Tibial nerve (tissue), 4 donors: Measurements from ENCODE around the gene THBS3. TPM values are rescaled to one million over a fixed set of nuclear protein-coding genes. Genes with fewer than 3 reads are reported as not detected.

Source experiments
- DNase-seq, 2 donors: peaks; one replicate each; pipeline ENCODE4 v3.0.0-alpha.2; 2019; ENCODE audit warnings: low spot score in 2 of 2
- H3K27ac ChIP-seq, 4 donors: fragments of 200-600 bp; sonication (generic) in 3 of 4; one replicate each; pipeline ENCODE4 v1.5.1; 2017 to 2019; ENCODE audit warnings: mild to moderate bottlenecking in 1 of 4
- H3K27me3 ChIP-seq, 2 donors: fragments of 200-600 bp; sonication (generic) in 1 of 2; one replicate each; pipeline versions ENCODE4 v1.5.1 to v1.6.0; 2017 to 2019
- H3K36me3 ChIP-seq, 3 donors: fragments of 200-600 bp; sonication (generic); one replicate each; pipeline ENCODE4 v1.5.1; 2018 to 2019
- H3K4me1 ChIP-seq, 4 donors: fragments of 200-600 bp; sonication (generic) in 3 of 4; one replicate each; pipeline ENCODE4 v1.5.1; 2017 to 2019
- H3K4me3 ChIP-seq, 4 donors: fragments of 200-600 bp; sonication (generic) in 3 of 4; one replicate each; pipeline ENCODE4 v1.5.1; 2017 to 2019; ENCODE audit warnings: mild to moderate bottlenecking in 1 of 4, moderate library complexity in 1 of 4
- H3K9me3 ChIP-seq, 4 donors: fragments of 200-600 bp; sonication (generic) in 3 of 4; one replicate each; pipeline ENCODE4 v1.5.1; 2017 to 2019
- CTCF ChIP-seq, 5 experiments: fragments of 200-600 bp in 3 of 5; fragments of 450-650 bp in 2 of 5; sonication (generic) in 3 of 5; IDR thresholded peaks; one replicate each; pipeline ENCODE4 v1.5.1; 2016 to 2019; ENCODE audit warnings: antibody characterized with exemption in 5 of 5, mild to moderate bottlenecking in 3 of 5, moderate library complexity in 2 of 5
- EP300 ChIP-seq, 2 donors: sonication (generic); formaldehyde crosslinking; IDR thresholded peaks; one replicate each; pipeline ENCODE4 v1.6.1; 2017; ENCODE audit warnings: antibody characterized with exemption in 2 of 2, mild to moderate bottlenecking in 1 of 2
- POLR2A ChIP-seq, 2 donors: fragments of 450-650 bp; IDR thresholded peaks; one replicate each; pipeline ENCODE4 v1.6.1; 2017; ENCODE audit warnings: antibody characterized with exemption in 2 of 2, mild to moderate bottlenecking in 2 of 2, moderate library complexity in 2 of 2
- WGBS, 2 donors: methylation state at CpG; one replicate each; pipeline ENCODE4 v1.1.5; 2018; 5-methylcytosine and 5-hydroxymethylcytosine counted together
- total RNA-seq, 4 donors: library from RNA; depleted of rRNA; stranded (reverse); fragments of >200 nt; gene quantifications; one replicate each; pipeline ENCODE4 v1.1.0, GENCODE V29; 2016

Gene THBS3
- 100 to 1,000 TPM in 1 of 4 donors, 10 to 100 TPM in 3; 33.9 to 119 (median 52.6) TPM for total RNA-seq

DNA sequence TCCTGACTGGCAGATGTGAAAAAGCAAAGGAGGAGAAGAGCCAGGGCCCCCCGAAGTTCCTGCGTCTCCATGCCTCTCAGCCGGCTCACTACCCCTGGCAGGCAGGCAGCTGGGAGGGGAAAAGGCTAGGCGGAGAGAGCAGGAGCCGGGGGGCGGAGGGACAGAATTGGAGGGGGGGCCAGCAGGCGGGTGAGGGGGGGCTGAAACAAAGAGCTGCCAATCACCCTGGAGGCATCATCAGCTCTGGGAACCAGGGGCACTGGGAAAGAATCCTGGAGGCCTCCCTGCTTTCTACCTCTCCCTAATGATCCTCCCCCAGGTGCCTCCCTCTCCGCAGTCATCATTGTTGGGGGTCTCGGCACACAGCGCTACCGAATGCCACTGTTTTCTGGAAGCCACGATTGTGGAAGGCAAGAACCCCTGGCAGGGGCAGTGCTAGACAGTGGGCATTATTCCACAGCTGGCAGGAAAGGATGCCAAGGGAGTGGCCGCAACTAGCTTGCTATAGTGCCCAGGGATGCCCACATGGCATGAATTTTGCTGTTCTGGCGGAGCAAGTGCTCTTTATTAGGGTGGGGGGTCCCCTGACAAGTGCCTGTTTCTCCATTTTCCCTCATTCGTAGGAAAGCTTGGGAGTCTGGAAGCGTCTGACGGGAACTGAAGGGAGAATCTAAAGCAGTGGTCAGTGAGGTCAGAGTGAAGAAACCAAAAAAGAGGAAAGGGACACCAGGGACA is at the start of gene THBS3:
THBS3 (minus strand) TSS at position 92 of the 735 bp plus-strand sequence; CDS start at position 71, 21 bp downstream.
- no peak for TF ChIP-seq EP300 (IDR thresholded peaks at IDR 0.05)
- no peak for TF ChIP-seq POLR2A (IDR thresholded peaks at IDR 0.05)
- TF ChIP-seq CTCF (IDR thresholded peaks at IDR 0.05) = no peak
- no peaks in the 10 kb centered on the region for H3K9me3 ChIP-seq
- H3K4me3 ChIP-seq = peak within 1 kb of the TSS; percentile 69 to 97 (median 86)
- peaks cover 0 to 46% (median 23%) of the 10 kb centered on the region in 4 donors for H3K4me1 ChIP-seq
- peaks cover 0 to 43% (median 5%) of the 10 kb centered on the region in 3 donors for H3K36me3 ChIP-seq
- no peaks in the 10 kb centered on the region for H3K27me3 ChIP-seq
- 2% methylated on average over 16 to 17 of the region's 17 CpGs for WGBS, 2 donors
- no peak for DNase-seq
- peak within 1 kb of the TSS; percentile 97 to 100 (median 100) for H3K27ac ChIP-seq

DNA sequence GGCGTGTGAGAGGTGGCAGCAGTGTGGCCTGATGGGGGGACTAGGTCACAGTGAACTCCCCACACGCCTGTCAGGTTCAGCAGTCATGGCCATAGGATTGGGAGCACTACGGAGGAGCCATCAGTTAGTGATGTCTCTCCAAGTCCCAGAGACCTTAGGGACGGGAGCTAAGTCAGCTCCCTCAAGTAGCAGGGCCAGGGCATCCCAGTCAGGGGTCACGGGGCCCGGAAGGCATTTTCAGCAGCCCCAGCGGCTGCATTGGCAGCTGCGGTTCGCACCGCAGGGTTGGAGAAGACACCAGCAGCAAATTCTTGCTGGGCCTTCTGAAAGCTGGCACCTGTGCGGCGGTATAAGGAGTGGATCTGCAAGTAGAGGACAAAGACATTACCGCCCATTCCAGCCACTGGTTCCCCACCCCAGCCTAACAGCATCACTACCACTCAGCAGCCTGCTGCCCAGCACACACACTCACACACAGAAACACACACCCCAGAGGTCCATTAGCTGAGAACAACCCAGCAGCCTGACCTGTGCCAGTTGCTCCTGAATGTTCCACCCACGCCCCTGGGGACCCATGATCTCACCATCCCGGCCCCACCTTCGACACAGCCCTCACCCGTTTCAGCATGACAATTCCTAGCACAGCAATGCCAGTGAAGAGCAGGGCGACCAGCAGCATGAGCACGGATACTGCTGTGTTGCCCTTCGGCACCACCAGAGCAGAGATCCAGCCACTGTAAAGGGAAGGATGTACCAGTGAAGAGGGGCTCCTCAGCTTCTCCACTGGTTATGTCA is 48.6 kb upstream of the THBS3 start:
- peaks cover 0 to 54% (median 29%) of the 10 kb centered on the region in 4 donors for H3K4me1 ChIP-seq
- no peaks in the 10 kb centered on the region for H3K9me3 ChIP-seq
- H3K36me3 ChIP-seq = peaks cover 0 to 39% (median 9%) of the 10 kb centered on the region in 3 donors
- no peaks in the 10 kb centered on the region for H3K27me3 ChIP-seq
- 68 to 69% methylated on average over 10 to 20 of the region's 20 CpGs for WGBS, 2 donors
- TF ChIP-seq CTCF (IDR thresholded peaks at IDR 0.05) (no peak), POLR2A (IDR thresholded peaks at IDR 0.05) (no peak), EP300 (IDR thresholded peaks at IDR 0.05) (no peak)
- no peak for DNase-seq
- peak overlapping the region in 3 of 4 donors; percentile 69 to 95 (median 84) for H3K4me3 ChIP-seq
- peak overlapping the region; percentile 93 to 99 (median 96) for H3K27ac ChIP-seq

- H3K4me1 ChIP-seq = peaks cover 0 to 54% (median 28%) of the 10 kb centered on the region in 4 donors
Observed at GRCh38 chr1:155255243-155256007, 47.7 kb upstream of the THBS3 start, which contains the start of gene ENTREP3. ENTREP3 (minus strand) TSS chr1:155255483; CDS start chr1:155254877, 606 bp downstream.

GRCh38 chr1:155254714-155255242 is 47.1 kb upstream of the THBS3 start:
- H3K4me3 ChIP-seq = peak overlapping the region; percentile 69 to 95 (median 82)
- peaks cover 0 to 55% (median 32%) of the 10 kb centered on the region in 4 donors for H3K4me1 ChIP-seq
- TF ChIP-seq CTCF (IDR thresholded peaks at IDR 0.05) = peak in 1 of 5 experiments; percentile 9
- TF ChIP-seq POLR2A (IDR thresholded peaks at IDR 0.05) = no peak
- peak overlapping the region; percentile 93 to 99 (median 96) for H3K27ac ChIP-seq
- no peaks in the 10 kb centered on the region for H3K9me3 ChIP-seq
- DNase-seq = no peak
- no peaks in the 10 kb centered on the region for H3K27me3 ChIP-seq
- peaks cover 0 to 31% (median 4%) of the 10 kb centered on the region in 3 donors for H3K36me3 ChIP-seq
- WGBS, 2 donors = 0 to 1% methylated on average over 18 to 27 of the region's 35 CpGs

More at GRCh38 chr1:155255243-155256007, 47.7 kb upstream of the THBS3 start, which contains the start of gene ENTREP3:
- Histone ChIP-seq H3K27me3 (no peaks in the 10 kb centered on the region), H3K4me3 (peak within 1 kb of the TSS; percentile 69 to 95 (median 82)), H3K9me3 (no peaks in the 10 kb centered on the region), H3K27ac (peak within 1 kb of the TSS; percentile 93 to 99 (median 96)), H3K36me3 (peaks cover 0 to 37% (median 8%) of the 10 kb centered on the region in 3 donors)
- 0 to 1% methylated on average over 34 to 48 of the region's 54 CpGs for WGBS, 2 donors
- TF ChIP-seq CTCF (IDR thresholded peaks at IDR 0.05) = peak in 1 of 5 experiments; percentile 30
- peak; percentile 58 to 83 for TF ChIP-seq POLR2A (IDR thresholded peaks at IDR 0.05)
- TF ChIP-seq EP300 (IDR thresholded peaks at IDR 0.05) = peak; percentile 32 to 96
- peak; percentile 80 to 84 for DNase-seq
